Type B pancreatic cell (in vitro differentiated cells): Measurements from ENCODE around the gene AFF1. TPM values are rescaled to one million over a fixed set of nuclear protein-coding genes. Genes with fewer than 3 reads are reported as not detected.

Source experiments
- DNase-seq: peaks from one replicate; pipeline ENCODE4 v3.0.0; 2021; ENCODE audit warnings: mixed read lengths; ENCODE audit not compliant: unreplicated experiment; ENCODE audit errors: extremely low spot score
- H3K27ac Mint-ChIP-seq: 2 replicates; pipeline ENCODE4 v1.8.0; 2021; ENCODE audit warnings: mild to moderate bottlenecking, mixed read lengths
- H3K27me3 Mint-ChIP-seq: 2 replicates; pipeline ENCODE4 v1.8.0; 2021; ENCODE audit warnings: mixed read lengths
- H3K36me3 Mint-ChIP-seq: 2 replicates; pipeline ENCODE4 v1.8.0; 2021; ENCODE audit warnings: mixed read lengths
- H3K4me1 Mint-ChIP-seq: one replicate; pipeline ENCODE4 v1.8.0; 2021; ENCODE audit warnings: mixed read lengths; ENCODE audit not compliant: unreplicated experiment
- H3K4me3 Mint-ChIP-seq: 2 replicates; pipeline ENCODE4 v1.8.0; 2021; ENCODE audit warnings: mild to moderate bottlenecking, mixed read lengths
- H3K9me3 Mint-ChIP-seq: 2 replicates; pipeline ENCODE4 v1.8.0; 2021; ENCODE audit warnings: mixed read lengths
- CTCF ChIP-seq: fragments of 200-600 bp; sonication (generic); conservative IDR thresholded peaks from 2 replicates; pipeline ENCODE4 v1.5.0; 2021; ENCODE audit warnings: antibody characterized with exemption, mild to moderate bottlenecking
- total RNA-seq: library from RNA; stranded (reverse); gene quantifications from 2 replicates; pipeline ENCODE4 v1.2.1, GENCODE V29; 2021; ENCODE audit warnings: low replicate concordance

Gene AFF1
- total RNA-seq, 1 donor from 2014 or later = 39.7 TPM

- no peak overlapping the region for H3K4me3 Mint-ChIP-seq
- H3K27me3 Mint-ChIP-seq = no peaks in the 10 kb centered on the region
- no peak for TF ChIP-seq CTCF
- no peak for DNase-seq
- H3K36me3 Mint-ChIP-seq = peaks cover 38% of the 10 kb centered on the region
- peaks cover 40% of the 10 kb centered on the region for H3K4me1 Mint-ChIP-seq
- no peak overlapping the region for H3K27ac Mint-ChIP-seq
- no peaks in the 10 kb centered on the region for H3K9me3 Mint-ChIP-seq
These were observed 155.5 kb downstream of the AFF1 start for GRCh38 chr4:87090305-87090704.

- peaks cover 28% of the 10 kb centered on the region for H3K36me3 Mint-ChIP-seq
- no peaks in the 10 kb centered on the region for H3K27me3 Mint-ChIP-seq
- H3K9me3 Mint-ChIP-seq = no peaks in the 10 kb centered on the region
- no peak overlapping the region for H3K4me3 Mint-ChIP-seq
- no peak overlapping the region for H3K27ac Mint-ChIP-seq
- no peak for DNase-seq
- TF ChIP-seq CTCF = no peak
- H3K4me1 Mint-ChIP-seq = peaks cover 34% of the 10 kb centered on the region
These were observed 157.8 kb downstream of the AFF1 start for GRCh38 chr4:87092389-87093141.

GRCh38 chr4:87093443-87094123, 158.8 kb downstream of the AFF1 start:
- H3K27ac Mint-ChIP-seq = peak overlapping the region; percentile 34
- no peaks in the 10 kb centered on the region for H3K27me3 Mint-ChIP-seq
- no peaks in the 10 kb centered on the region for H3K9me3 Mint-ChIP-seq

GRCh38 chr4:87097075-87097474, 162.3 kb downstream of the AFF1 start:
- no peak overlapping the region for H3K27ac Mint-ChIP-seq
- TF ChIP-seq CTCF = no peak
- H3K4me1 Mint-ChIP-seq = peaks cover 29% of the 10 kb centered on the region
- H3K36me3 Mint-ChIP-seq = peaks cover 27% of the 10 kb centered on the region
- DNase-seq = no peak
- H3K4me3 Mint-ChIP-seq = no peak overlapping the region
- no peaks in the 10 kb centered on the region for H3K27me3 Mint-ChIP-seq
- no peaks in the 10 kb centered on the region for H3K9me3 Mint-ChIP-seq

More at GRCh38 chr4:87093443-87094123, 158.8 kb downstream of the AFF1 start:
- peaks cover 35% of the 10 kb centered on the region for H3K4me1 Mint-ChIP-seq
- no peak overlapping the region for H3K4me3 Mint-ChIP-seq
- no peak for DNase-seq
- peak; percentile 77 for TF ChIP-seq CTCF
- peaks cover 24% of the 10 kb centered on the region for H3K36me3 Mint-ChIP-seq

GRCh38 chr4:87100168-87100567, 165.4 kb downstream of the AFF1 start:
- Mint-ChIP-seq H3K27ac (peak overlapping the region; percentile 15), H3K27me3 (no peaks in the 10 kb centered on the region), H3K4me1 (peaks cover 24% of the 10 kb centered on the region), H3K36me3 (peaks cover 12% of the 10 kb centered on the region), H3K4me3 (no peak overlapping the region), H3K9me3 (no peaks in the 10 kb centered on the region)
- no peak for TF ChIP-seq CTCF
- DNase-seq = no peak
